A673 (cell line): ENCODE data around the gene RNF113B. TPM values are rescaled to one million over a fixed set of nuclear protein-coding genes. Genes with fewer than 3 reads are reported as not detected.

Experiments used
- BruUV-seq: library from RNA; stranded (reverse); fragments of 400-500 nt; replicated peaks from 2 replicates; lab custom pipeline; 2021; lab: Mats Ljungman, UMichigan
- CTCF ChIA-PET: fragments of 300-600 bp; sonication (Branson Sonifier 250); formaldehyde crosslinking; loops from one replicate; lab custom pipeline; 2022; ENCODE audit warnings: antibody characterized with exemption; lab: Charles Lee
- POLR2A ChIA-PET: fragments of 300-600 bp; sonication (Branson Sonifier 250); formaldehyde crosslinking; loops from one replicate; lab custom pipeline; 2022; ENCODE audit warnings: antibody characterized with exemption; ENCODE audit not compliant: low non-redundant PET; lab: Charles Lee
- DNase-seq: peaks from one replicate; pipeline ENCODE4 v3.0.0-alpha.2; 2015; ENCODE audit warnings: low spot score
- H3K27ac ChIP-seq: fragments of 200-600 bp; sonication (generic); 2 replicates; pipeline ENCODE4 v1.5.1; 2016; ENCODE audit warnings: mixed run types, low read depth, mild to moderate bottlenecking, mixed read lengths, antibody characterized with exemption, low read length; ENCODE audit not compliant: poor library complexity, severe bottlenecking
- H3K27me3 ChIP-seq: fragments of 200-600 bp; sonication (generic); replicated peaks from 2 replicates; pipeline ENCODE4 v1.6.1; 2017; ENCODE audit warnings: mixed run types, low read depth, mild to moderate bottlenecking, mixed read lengths, antibody characterized with exemption, low read length; ENCODE audit not compliant: insufficient read depth, poor library complexity
- H3K36me3 ChIP-seq: fragments of 200-600 bp; sonication (generic); 2 replicates; pipeline ENCODE4 v1.6.1; 2016; ENCODE audit warnings: mixed run types, mild to moderate bottlenecking, mixed read lengths, antibody characterized with exemption, low read length; ENCODE audit not compliant: insufficient read depth, poor library complexity, severe bottlenecking
- H3K4me1 ChIP-seq: fragments of 200-600 bp; sonication (generic); 2 replicates; pipeline ENCODE4 v1.6.1; 2017; ENCODE audit warnings: mixed run types, mild to moderate bottlenecking, mixed read lengths, antibody characterized with exemption, low read length; ENCODE audit not compliant: insufficient read depth, poor library complexity, severe bottlenecking
- H3K4me3 ChIP-seq: fragments of 200-600 bp; sonication (generic); 2 replicates; pipeline ENCODE4 v1.5.1; 2016; ENCODE audit warnings: low read depth, mixed run types, mild to moderate bottlenecking, mixed read lengths, low read length; ENCODE audit not compliant: poor library complexity, severe bottlenecking
- H3K9me3 ChIP-seq: fragments of 200-600 bp; sonication (generic); 2 replicates; pipeline ENCODE4 v1.6.1; 2016; ENCODE audit warnings: mixed run types, low read depth, mild to moderate bottlenecking, mixed read lengths, antibody characterized with exemption, low read length; ENCODE audit not compliant: poor library complexity, severe bottlenecking
- CTCF ChIP-seq: fragments of 300-800, 200-600 bp; sonication (generic); conservative IDR thresholded peaks from 2 replicates; pipeline ENCODE4 v1.5.1; 2017; ENCODE audit warnings: low read depth, mild to moderate bottlenecking, antibody characterized with exemption, low read length, moderate library complexity, mixed read lengths
- EZH2 ChIP-seq: fragments of 200-600 bp; sonication (generic); IDR thresholded peaks from 2 replicates; pipeline ENCODE4 v1.6.1; 2017; ENCODE audit warnings: borderline replicate concordance, low read depth, mild to moderate bottlenecking, mixed read lengths, antibody characterized with exemption, low read length; ENCODE audit not compliant: poor library complexity, severe bottlenecking
- intact Hi-C: fragments of 100-400 bp; cut with micrococcal nuclease; formaldehyde crosslinking; loops from one replicate; pipeline ENCODE4 v1.10.0; 2022; ENCODE audit not compliant: unreplicated experiment
- total RNA-seq: library from RNA; stranded (reverse); gene quantifications from 2 replicates; pipeline ENCODE4 v1.2.3, GENCODE V29; 2021

The RNF113B gene
- total RNA-seq, 1 experiment from 2014 or later = not detected

- POLR2A ChIA-PET = no interaction called here
Measured at GRCh38 chr13:98147521-98147920, 29.5 kb downstream of the RNF113B start.

GRCh38 chr13:98144801-98145350, 32.2 kb downstream of the RNF113B start:
- Histone ChIP-seq H3K4me3 (peak overlapping the region; percentile 85), H3K27ac (peak overlapping the region; percentile 82), H3K36me3 (no peaks in the 10 kb centered on the region), H3K9me3 (no peaks in the 10 kb centered on the region), H3K27me3 (no peaks in the 10 kb centered on the region), H3K4me1 (peaks cover 36% of the 10 kb centered on the region)
- intact Hi-C loops = loop anchor here (5.0 to 10.0 kb wide), 5 partner anchors 72 to 302 kb away; no protein-coding TSS in a partner anchor
- BruUV-seq = no TSS peak
- DNase-seq = peak; percentile 82
- POLR2A ChIA-PET = no interaction called here
- 0 out of 2 replicates have a peak, but pooled peaks have one; percentile 27 for TF ChIP-seq CTCF
- TF ChIP-seq EZH2 = no peak
- CTCF ChIA-PET = interaction anchor here (0.6 kb wide), 1 partner anchor 303 kb away, joined by 4 read pairs; no protein-coding TSS in a partner anchor

More at GRCh38 chr13:98147521-98147920, 29.5 kb downstream of the RNF113B start:
- no peaks in the 10 kb centered on the region for H3K9me3 ChIP-seq
- no peaks in the 10 kb centered on the region for H3K27me3 ChIP-seq
- H3K27ac ChIP-seq = no peak overlapping the region
- H3K4me1 ChIP-seq = peaks cover 29% of the 10 kb centered on the region
- no peaks in the 10 kb centered on the region for H3K36me3 ChIP-seq
- no peak for TF ChIP-seq CTCF
- TF ChIP-seq EZH2 = no peak
- DNase-seq = no peak
- no TSS peak for BruUV-seq
- CTCF ChIA-PET = no interaction called here
- intact Hi-C loops = loop anchor here (10.0 kb wide), 2 partner anchors 137 to 293 kb away; no protein-coding TSS in a partner anchor
- H3K4me3 ChIP-seq = no peak overlapping the region

- intact Hi-C loops = loop anchor here (5.0 to 10.0 kb wide), 5 partner anchors 73 to 303 kb away; no protein-coding TSS in a partner anchor
- DNase-seq = peak; percentile 58
- ChIA-PET CTCF (interaction anchor here (0.6 kb wide), 1 partner anchor 304 kb away, joined by 4 read pairs; no protein-coding TSS in a partner anchor), POLR2A (no interaction called here)
- TSS peak; percentile 40 for BruUV-seq
- Histone ChIP-seq H3K9me3 (no peaks in the 10 kb centered on the region), H3K36me3 (no peaks in the 10 kb centered on the region), H3K4me3 (peak overlapping the region; percentile 85), H3K27me3 (no peaks in the 10 kb centered on the region), H3K4me1 (peaks cover 36% of the 10 kb centered on the region), H3K27ac (peak overlapping the region; percentile 82)
- TF ChIP-seq CTCF (no peak), EZH2 (no peak)
Measured at GRCh38 chr13:98144027-98144741, 32.9 kb downstream of the RNF113B start.
